SW480 (cell line): ENCODE results near the gene ARHGAP15.

Source experiments
- DNase-seq: peaks from one replicate; pipeline ENCODE4 v3.0.0-alpha.2; 2016; ENCODE audit warnings: low spot score

Gene ARHGAP15

GRCh38 chr2:143226714-143227541 lies 97.7 kb downstream of the ARHGAP15 start:
- DNase-seq, result no peak

GRCh38 chr2:143229411-143229810 lies 100.2 kb downstream of the ARHGAP15 start:
- no peak for DNase-seq

DNA sequence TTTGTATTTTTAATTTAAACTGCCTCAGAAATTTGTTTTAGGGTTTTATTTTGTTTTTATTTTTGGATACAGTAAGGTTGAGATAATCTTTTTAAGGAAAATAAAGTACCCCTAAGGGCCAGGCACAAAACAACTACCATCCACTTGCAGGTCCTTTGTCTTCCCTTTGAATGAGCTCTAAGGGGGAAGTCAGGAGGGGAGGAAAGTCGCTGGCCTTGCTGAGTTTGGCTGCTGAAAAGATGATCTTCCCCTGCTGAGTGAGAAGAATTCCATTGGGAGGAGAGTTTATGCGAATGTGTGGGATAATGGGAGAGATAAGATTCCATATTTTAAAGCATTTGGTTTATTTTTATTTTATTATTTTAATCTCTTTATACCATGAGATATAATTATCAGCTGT lies 100.7 kb downstream of the ARHGAP15 start:
- no peak for DNase-seq

DNA sequence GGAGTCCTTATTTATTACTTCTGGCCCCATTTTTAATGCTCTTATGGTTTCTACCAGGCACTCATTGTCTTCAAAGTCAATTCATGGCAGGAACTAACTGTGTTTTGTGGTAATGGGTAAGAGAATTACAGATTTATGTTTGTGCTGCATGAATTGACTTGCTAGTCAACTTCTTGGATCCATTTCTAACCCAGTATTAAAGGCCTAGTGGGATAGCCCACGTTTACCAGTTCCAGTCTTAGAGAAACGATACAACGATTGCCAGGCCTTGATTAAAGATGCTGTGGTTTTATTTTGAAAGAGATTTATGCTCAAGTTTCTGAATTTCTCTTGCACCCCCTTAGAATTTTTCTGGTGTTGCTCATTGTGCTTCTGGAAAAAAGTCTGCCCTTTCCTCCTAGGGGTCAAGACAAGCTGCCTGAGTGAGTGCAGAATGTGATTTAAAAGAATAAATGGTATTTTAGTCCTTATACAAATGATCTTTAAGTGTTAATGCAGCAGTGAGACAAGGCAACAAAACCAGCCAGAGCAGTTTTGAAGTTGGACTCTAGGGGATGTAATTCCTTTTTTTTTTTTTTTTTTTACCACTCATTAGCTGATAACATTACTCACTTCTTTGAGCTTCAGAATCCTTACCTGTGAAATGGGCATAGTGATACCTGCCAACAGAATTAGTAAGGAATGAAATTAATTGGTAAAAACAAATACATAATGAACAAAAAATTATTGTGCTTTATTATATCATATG lies 101.5 kb downstream of the ARHGAP15 start:
- no peak for DNase-seq

DNA sequence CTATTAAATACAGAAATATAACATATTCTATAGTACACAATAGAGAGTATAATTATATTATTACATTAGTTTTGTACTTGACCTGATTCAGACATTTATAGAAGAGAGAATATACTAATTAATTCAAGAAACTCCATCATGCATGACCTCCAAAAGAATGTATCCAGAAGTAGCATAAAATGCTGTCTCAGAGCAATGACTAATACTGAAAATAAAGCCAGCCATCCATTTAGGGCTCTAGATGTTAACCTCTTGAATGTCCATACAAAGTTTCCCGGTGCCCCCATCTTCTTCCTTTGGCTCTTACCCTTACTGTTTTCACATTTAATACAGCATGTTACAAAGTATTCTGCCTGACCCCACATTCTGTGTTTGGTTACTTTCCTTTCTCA lies 102.0 kb downstream of the ARHGAP15 start:
- DNase-seq, result no peak

GRCh38 chr2:143237146-143237777 lies 108.0 kb downstream of the ARHGAP15 start:
- DNase-seq, result no peak

DNA sequence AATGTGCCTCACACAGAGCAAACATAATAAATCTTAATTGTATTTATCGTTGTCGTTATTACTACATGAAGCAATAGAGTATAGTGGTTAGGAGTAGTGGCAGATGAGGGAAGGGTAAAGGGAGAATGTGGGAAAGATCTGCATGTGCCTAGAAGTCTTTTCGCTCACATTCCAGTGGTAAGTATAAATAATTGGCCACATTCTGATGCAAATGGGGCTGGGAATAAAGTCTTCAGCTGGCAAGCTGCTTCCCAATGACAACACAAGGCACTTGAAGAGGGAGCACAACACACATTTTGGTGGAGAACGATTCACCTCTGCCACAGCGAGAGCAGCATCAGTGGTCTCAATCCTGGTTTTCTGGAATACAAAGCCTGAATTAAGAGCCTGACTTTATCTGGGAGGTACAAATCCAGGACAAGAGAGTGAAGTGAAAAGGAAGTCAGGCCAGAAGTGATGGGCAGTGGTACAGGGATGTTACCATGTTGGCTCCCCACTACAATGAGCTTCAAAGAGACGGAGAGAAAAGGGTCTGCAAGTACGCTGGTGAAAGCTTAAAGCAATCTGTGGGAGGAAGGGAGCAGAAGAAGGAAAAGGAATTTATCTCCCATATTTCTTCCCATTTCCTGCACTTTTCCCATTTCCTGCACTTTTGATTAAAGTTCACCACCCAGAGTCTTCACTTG lies 112.3 kb downstream of the ARHGAP15 start:
- no peak for DNase-seq

GRCh38 chr2:143246246-143246645 lies 117.0 kb downstream of the ARHGAP15 start:
- no peak for DNase-seq

DNA sequence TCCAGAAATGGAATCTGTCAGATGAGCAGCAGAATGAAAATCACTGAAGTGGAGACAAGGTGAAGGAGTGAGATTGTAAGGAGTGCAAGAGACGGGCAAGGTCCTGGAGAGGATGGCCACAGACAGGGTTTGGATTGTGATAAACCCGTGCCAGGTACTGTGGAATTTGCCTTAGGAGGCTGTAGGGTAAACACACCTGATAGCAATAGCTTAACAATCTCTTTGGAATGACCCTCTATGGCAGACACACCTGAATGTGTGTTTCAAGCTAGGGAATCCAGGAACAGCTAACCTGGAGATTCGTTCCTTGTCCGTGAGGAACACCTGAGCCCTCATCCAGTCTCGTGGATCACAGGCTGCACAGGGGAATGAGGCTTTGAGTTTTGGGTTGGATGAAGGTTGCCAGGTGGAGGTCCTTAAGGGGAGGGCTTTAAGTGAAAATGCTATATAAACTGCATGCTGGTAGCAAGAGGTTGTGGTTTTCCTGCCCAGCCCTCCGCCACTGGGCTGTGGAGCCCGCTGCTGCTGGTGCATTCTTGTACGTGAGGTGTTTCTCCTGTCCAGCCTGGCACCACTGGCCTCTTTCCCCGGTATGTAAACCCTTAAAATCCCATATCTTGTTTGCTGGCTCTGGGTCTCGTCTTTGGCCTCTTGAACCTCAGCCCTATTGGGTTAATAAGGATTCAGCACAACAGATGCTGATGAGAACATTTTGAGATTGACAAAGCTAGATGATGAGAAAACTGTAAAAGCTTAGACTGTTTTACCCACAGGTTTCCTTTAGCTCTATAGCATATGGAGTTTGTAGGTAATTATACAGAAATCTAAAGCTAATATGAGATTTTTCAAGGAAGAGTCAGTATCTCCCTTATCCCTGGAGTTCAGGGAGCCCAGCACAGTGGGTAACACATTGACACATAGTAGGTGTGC lies 117.9 kb downstream of the ARHGAP15 start:
- no peak for DNase-seq

- no peak for DNase-seq
Measured at GRCh38 chr2:143248631-143249030, 119.4 kb downstream of the ARHGAP15 start.

DNA sequence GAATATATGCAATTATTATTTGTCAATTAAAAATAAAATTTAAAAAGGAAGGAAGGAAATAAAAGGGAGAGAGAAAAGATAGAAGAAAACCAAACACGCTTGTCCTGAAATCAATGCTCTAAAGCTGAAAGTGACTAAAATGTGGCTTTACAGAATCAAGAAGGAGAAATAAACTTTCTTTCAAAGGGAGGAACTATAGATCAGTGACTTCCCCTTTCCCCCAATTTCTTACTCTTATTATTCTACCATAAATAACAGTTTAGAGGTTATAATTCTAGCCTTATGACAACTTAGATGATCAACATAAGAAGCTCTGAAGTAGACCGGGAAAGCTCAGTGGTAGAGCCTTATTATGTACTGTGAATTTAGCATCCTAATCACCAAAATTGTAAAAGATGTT lies 122.5 kb downstream of the ARHGAP15 start:
- no peak for DNase-seq

- no peak for DNase-seq
Measured at GRCh38 chr2:143252138-143252907, 123.1 kb downstream of the ARHGAP15 start.

DNA sequence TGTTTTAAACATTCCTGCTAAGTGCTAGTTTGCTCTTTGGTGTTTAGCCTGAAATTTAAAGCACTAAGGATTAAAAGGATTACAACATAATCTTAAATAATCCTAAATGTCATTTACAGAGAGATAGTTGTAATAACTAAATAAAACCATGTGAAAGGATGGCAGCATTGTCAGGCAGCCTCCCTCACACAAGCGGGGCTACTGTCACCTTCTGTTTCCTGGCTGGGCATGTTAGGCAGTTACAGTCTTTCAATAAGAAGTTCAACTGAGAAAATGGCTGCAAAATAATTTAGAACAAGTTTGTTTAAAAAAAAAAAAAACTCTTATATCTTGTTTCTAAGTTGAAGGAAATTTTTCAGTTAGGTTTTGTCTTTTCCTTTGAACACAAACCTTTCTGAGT lies 124.9 kb downstream of the ARHGAP15 start:
- DNase-seq, result no peak

- DNase-seq, result no peak
Measured at GRCh38 chr2:143255086-143255485, 125.9 kb downstream of the ARHGAP15 start.

DNA sequence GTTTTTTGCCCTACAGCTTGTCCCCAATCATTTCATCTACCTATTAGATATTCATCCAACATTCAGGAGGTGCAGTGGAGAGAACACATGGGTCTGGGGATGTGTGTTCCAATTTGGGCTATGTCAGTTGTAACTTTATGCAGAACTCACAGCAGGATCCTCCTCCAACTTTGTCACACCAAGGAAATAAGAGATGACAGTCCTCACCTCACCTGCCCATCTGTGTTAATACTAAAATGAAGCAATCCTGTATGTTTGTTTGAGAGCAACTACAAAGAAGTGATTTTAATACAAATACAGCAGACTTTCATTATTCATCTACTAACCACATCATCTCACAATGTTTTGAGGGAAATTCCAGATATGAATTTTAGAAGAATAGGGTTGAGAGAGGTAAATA lies 126.7 kb downstream of the ARHGAP15 start:
- no peak for DNase-seq

GRCh38 chr2:143258126-143258892 lies 129.1 kb downstream of the ARHGAP15 start:
- no peak for DNase-seq

GRCh38 chr2:143259368-143259958 lies 130.2 kb downstream of the ARHGAP15 start:
- DNase-seq, result peak; percentile 62

GRCh38 chr2:143261986-143262385 lies 132.8 kb downstream of the ARHGAP15 start:
- DNase-seq, result no peak

DNA sequence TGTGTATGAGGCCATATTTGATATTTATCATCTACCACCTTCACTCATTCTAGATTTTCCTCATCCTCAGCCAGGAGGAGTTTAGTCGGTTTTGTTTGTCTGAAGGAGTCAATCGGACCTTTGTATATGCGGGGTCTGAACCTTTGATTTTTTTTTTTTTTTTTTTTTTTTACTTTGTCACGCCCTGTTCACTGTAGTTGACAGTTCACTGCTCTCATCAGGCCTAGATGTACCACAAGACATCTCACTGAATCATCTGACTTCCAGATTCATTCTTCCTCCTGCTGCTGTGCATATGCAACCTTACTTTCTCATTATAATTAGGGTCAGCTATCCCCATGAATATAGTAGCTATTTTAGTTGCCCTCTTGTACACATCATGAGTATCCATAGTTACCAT lies 133.2 kb downstream of the ARHGAP15 start:
- DNase-seq, result no peak
